Measurements from ENCODE around the gene LCT.
"Not testable (repeated sequence)": the region's sequence is repeated elsewhere in the genome, so short reads cannot be mapped to it uniquely, and the experiment has no call there.

The LCT gene

GRCh38 chr2:135831180-135831812, 5.7 kb downstream of the LCT start:
- no peak for DNase-seq (ENCODE audit: low spot score)

GRCh38 chr2:135829378-135830135, 7.4 kb downstream of the LCT start:
- no peak for DNase-seq (ENCODE audit: low spot score)

GRCh38 chr2:135826544-135826943, 10.4 kb downstream of the LCT start:
- DNase-seq (ENCODE audit: low spot score): no peak

GRCh38 chr2:135825550-135826176, 11.3 kb downstream of the LCT start:
- DNase-seq (ENCODE audit: low spot score): no peak

- DNase-seq (ENCODE audit: low spot score): no peak
Observed at GRCh38 chr2:135825131-135825530, 11.9 kb downstream of the LCT start.

- no peak for DNase-seq (ENCODE audit: low spot score)
Observed at GRCh38 chr2:135822855-135823254, 14.1 kb downstream of the LCT start.

- no peak for DNase-seq (ENCODE audit: low spot score)
Observed at GRCh38 chr2:135821190-135821589, 15.8 kb downstream of the LCT start.

GRCh38 chr2:135820003-135820618, 16.9 kb downstream of the LCT start:
- peak; percentile 27 for DNase-seq (ENCODE audit: low spot score)

- peak; percentile 49 for DNase-seq (ENCODE audit: low spot score)
Observed at GRCh38 chr2:135818937-135819610, 17.9 kb downstream of the LCT start.

GRCh38 chr2:135817951-135818350, 19.0 kb downstream of the LCT start:
- no peak for DNase-seq (ENCODE audit: low spot score)

GRCh38 chr2:135817466-135817865, 19.5 kb downstream of the LCT start:
- no peak for DNase-seq (ENCODE audit: low spot score)

GRCh38 chr2:135815269-135815668, 21.7 kb downstream of the LCT start:
- DNase-seq (ENCODE audit: low spot score): no peak

GRCh38 chr2:135812907-135813511, 24.0 kb downstream of the LCT start:
- DNase-seq (ENCODE audit: low spot score): no peak

GRCh38 chr2:135807874-135808273, 29.1 kb downstream of the LCT start:
- DNase-seq (ENCODE audit: low spot score): not testable (repeated sequence)

GRCh38 chr2:135803278-135803677, 33.7 kb downstream of the LCT start:
- DNase-seq (ENCODE audit: low spot score): no peak

GRCh38 chr2:135802350-135802749, 34.6 kb downstream of the LCT start:
- DNase-seq (ENCODE audit: low spot score): no peak

- DNase-seq (ENCODE audit: low spot score): no peak
Observed at GRCh38 chr2:135800513-135801460, 36.2 kb downstream of the LCT start.

- DNase-seq (ENCODE audit: low spot score): no peak
Observed at GRCh38 chr2:135799738-135800137, 37.2 kb downstream of the LCT start.

- peak; percentile 31 for DNase-seq (ENCODE audit: low spot score)
Observed at GRCh38 chr2:135798762-135799161, 38.2 kb downstream of the LCT start.

GRCh38 chr2:135798275-135798705, 38.7 kb downstream of the LCT start:
- no peak for DNase-seq (ENCODE audit: low spot score)

Data from GM03348 (cell line).